ENCODE measurements around the gene MOV10L1.

The MOV10L1 gene

DNA sequence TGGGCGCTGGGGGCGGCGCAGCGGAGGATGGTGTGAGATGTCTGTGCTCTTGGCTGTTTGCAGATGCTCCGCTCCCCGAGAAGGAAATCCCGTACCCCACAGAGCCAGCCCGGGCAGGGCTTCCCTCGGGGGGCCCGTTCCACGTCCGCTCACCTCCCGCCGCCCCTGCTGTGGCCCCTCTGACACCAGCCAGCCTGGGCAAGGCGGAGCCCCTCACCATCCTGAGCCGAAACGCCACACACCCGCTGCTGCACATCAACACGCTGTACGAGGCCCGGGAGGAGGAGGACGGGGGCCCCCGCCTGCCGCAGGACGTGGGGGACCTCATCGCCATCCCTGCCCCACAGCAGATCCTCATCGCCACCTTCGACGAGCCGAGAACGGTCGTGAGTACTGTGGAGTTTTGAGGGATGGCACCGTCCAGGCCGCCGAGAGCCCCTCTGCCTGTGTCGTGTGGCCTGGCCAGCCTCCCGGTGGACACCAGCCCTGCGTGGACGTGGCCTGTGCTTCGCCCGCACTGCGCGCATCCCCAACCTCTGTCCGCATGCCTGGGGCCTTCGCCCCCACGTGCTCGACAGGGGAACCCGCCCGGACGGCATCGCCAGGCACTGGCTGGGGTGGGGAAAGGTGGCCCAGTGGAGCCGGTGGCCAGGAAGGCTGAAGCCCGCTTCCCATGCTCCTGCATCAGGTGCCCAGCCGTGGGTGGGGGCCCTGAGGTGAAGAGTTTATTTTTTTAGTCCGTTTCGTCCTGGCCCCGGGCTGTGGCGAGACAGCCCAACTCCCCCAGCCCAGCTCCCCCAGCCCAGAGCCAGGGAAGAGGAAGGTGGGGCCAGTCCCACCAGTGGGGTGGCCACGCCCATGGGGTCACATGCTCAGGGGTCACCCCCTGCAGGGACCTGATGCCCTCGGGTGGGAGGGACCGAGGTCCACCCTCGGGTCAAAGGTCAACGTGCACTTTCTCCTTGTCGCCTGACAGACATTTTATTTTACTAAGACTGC is 89.4 kb downstream of the MOV10L1 start:
- DNase-seq: no peak

DNA sequence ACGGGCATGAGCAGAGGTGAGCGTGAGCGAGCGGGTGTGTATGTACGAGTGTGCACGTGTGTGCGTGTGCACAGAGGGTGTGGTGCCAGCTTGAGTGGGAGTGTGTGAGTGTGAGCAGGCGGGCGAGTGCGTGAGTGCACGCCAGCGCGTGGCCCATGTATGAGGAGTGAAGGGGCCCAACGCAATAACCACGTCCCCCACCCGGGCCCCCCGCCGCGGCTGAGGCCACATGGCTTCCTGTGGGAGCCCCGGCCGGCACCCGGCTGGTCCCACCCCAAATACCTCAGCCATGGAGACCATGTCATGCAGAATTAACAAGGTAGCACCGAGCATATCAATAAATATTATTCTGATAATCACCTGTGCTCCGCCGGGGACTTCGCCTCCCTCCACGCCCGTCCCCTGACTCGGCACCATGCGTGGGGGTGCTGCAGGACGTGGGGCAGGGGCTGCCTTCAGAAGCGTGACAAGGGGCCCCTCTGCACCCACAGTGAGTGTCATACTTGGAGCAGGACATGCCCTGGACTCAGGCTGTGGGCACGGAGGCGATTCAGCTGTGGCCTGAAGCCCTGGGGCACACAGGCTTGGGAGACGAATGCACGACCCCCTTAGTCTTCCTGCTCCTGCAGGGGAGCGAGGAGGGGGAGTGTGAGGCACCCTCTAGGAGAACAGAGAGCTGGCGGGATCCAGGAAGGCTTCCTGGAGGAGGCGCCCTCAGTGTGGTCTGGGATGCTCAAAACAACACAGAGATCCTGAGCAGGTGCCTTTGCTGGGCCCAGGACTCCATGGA is 90.3 kb downstream of the MOV10L1 start:
- DNase-seq: no peak

DNA sequence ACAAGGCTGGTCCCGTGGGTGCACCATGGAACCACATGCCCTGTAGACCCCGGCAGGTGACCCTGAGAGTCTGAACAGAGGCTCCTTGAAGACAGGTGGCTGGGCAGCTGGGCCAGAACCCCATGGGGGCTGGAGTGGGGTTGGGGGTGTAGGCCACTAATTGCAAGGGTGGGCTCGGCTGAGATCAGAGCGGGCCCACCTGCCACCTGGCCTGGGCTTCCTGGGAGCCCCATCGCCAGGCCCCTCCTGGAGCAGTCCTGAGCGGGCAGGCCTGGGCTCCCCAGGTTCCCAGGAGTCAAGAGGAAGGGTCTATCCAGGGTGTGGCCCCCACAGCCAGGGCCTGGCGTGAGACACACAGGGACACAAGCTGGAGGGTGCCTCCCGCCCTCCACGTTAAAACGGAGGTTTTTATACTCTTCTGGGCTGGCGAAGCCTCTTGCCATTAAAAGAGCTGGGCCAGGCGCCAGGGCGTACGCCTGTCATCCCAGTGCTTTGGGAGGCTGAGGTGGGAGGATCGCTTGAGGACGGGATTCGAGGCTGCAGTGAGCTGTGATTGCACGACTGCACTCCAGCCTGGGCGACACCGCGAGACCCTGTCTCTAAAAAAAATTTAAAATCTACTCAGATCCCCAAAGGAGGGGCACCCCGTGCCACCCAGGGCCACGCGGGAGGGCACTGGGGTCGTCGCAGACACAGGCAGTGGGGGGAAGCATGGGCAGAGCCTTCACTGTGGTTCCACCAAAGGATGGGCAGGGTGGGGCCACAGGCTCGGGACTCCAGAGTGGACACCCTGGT is 91.1 kb downstream of the MOV10L1 start:
- DNase-seq: no peak

DNA sequence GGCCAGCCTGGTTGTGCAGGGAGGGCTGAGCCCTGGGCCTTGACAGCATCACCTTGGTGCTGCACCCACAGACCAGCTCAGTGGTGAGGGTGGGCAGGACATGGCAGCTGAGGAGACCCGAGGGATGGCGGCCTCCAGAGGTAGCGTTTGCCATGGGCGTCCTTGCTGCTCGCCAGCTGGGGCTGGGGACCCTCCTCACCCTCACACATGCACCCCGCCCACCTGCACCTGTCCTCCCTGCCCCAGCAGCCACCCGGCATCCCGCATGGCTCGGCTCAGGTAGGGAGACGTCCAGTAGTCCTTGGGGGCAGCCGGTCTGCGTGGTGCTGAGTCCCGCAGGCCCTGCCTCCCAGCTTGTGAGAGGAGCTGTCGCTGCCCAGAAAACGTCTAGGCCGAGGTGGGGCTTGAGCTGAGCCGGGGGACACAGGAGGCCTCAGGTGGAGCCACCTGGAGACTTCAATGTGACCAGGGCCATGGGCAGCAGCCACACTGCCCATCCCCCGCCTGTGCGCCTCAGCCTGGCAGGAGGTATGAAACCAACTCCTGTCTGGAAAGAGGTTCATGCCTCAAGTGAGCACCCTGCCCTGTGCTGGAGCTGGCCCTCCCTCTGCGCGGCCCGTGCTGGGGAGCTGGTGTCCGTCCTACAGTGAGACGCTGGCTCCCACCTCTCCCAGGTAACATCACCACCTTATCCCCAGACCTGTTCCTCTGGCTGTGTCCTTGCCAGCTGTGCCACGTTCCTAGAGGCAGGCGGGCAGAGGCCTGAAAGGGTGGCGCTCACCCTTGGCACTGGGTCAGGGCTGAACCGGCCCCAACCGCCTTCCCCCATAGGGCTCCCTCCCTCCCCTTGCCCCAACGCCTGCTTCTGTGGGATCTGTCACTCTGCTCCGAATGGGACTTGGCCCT is 92.6 kb downstream of the MOV10L1 start:
- no peak for DNase-seq

DNA sequence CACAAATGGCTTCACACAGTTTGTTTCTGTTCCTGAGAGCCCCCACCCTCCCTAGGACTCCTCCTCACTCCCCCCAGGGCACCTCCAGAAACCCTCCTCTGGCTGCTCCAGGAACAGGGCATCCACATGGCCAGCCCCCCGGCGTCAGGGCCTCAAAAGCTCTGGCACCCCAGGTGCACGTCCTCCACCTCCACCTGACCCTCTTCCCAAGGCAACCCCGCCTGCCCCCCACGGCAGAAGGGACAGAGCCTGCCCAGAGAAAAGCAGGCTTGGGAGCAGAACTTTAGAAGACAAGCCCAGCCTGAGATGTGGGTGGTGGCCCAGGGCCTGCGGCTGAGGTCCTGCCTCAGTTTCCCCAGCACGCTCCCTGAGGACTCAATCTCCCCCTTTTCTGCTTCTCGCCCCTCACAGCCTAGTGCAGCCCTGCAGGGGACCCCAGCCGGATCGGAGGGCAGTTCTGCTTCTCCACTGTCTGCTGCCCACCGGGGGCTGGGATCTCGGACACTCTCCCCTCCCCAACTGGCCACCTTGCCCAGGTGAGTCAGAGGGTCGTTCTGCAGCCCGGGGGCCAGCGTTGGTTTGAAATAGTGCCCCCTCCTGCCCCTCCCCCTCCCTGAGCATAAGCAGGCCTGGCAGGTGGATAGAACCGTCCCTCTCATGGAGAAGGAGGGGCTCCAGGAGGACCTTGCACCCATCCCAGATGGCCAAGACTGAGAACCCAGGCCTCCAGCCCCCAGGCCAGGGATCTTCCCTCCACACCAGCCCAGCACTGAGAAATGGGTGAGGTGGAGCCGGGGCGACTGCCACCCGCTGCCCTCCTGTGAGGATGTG is 93.5 kb downstream of the MOV10L1 start:
- no peak for DNase-seq

DNA sequence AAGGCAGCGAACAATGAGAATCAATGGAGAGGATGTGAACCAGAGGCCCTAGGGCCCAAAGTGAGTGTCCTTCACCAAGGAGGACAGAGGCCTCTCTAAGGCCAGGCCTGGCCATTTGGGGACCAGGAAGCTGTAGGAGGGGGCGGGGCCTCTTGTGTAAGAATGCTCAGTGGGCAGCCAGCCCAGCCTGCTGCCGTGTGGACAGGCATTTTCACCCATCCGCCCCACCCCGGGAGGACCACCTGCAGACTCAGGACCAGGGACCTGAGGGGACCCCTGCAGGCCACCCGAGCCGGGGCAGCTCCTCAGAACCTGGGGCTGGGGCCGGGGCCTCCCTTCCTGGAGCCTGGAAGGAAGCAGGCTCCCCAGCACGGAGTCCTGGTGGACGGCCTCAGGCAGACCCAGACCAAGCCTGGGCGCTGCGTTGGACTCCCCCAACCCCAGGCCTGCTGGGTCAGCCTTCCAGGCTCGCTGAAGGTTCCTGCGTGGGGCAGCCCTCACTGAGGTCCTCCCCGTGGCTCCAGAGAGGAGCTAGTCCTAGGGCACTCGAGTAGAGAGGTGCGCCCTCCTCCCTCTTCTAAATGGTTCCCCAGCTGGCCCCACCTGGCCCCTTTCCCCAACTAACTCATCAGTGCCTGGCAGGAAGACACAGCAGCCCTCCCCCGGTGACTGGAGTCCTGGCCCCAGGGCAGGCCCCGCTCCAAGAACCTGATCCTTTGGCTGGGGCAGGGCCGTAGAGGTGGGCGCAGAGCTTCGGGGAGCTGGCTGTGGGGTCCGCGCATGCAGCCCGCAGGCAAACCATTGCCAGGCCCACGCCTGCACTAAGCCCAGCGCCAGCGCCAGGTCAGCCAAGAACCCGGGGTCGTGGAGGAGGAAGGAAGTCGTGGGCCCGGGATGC is 94.4 kb downstream of the MOV10L1 start:
- DNase-seq: no peak

DNA sequence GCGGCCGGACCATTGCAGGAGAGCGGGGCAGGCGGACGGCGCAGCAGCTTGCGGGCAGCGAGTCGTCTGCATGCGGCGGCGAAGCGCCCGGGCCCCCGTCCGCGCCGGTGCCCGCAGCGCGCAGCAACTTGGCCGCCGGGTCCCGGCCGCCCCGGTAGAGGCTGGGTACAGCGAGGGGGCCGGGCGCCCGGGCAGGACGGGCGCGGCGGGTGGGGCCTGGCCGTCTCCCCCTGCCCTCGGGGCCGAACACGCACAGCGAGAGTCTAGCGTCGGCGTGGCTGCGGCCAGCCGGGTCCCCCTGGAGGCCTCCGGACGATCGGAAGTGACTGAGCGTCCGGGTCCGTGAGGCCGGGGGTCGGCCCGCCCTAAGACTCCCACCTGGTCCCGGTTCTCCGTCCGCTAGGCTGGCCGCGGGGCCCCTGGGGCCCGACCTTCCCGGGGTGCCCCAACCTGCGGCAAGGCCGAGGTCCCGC is 95.1 kb downstream of the MOV10L1 start:
- DNase-seq: no peak

DNA sequence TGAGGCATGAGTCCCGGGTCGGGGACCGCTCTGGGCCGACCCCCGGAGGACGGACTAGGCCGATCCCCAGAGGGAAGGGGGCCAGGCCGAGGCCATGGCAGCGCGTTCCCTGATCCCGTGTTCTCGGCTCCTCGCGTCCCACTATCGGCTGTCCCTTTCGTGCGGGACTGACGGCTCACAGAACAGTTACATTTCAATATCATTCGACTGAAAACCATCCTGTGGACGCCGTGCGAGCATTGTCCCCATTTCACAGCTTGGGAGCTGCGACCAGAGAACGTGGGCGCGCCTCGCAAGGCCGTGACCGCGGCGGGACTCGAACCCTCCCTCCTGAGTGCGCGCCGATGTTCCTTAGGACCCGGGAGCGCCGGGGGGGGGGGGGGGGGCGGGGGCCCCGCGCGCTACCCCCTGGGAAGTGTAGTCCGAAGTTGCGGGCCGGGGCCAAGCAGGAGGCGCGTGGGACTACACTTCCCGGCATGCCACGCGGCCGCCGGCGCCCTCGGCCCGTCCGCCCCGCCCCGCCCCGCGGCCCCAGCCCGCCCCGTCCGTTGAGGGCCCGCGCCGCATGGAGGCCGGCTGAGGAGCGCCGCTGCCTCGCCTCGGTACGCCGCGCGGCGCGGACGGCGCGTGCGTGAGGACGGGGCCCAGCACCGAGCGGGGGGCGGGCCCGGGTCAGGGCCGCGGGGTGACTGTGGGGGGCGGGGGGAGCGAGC is 95.7 kb downstream of the MOV10L1 start, which contains the start of gene TRABD:
TRABD (plus strand) TSS at position 539 of the 713 bp plus-strand sequence. CDS start 7,148 bp downstream, outside the sequence.
- DNase-seq: peak; percentile 92

DNA sequence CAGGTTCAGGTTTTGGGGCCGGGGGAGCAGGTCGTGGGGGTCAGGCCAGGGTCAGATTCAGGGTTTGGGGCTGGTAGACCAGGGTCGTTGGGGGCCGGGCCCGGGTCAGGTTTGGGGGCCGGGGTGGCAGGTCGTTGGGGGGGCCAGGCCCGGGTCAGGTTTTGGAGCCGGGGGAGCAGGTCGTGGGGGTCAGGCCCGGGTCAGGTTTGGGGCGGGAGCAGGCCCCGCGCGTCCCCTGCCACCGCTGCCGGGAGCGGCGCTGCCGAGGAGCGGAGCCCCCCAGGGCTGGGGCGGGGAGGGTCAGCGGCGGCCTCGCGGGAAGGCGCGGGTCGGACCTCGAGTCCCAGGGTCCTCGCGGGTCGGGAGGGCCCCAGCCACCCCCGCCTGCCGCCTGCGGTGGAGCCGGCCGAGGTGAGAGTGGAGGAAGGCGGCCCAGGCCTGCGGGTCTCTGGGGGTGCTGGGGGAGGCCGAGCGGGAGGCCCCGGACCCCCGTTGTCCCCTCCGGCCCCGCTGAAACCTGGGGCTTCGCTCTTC is 96.4 kb downstream of the MOV10L1 start:
- DNase-seq: no peak

DNA sequence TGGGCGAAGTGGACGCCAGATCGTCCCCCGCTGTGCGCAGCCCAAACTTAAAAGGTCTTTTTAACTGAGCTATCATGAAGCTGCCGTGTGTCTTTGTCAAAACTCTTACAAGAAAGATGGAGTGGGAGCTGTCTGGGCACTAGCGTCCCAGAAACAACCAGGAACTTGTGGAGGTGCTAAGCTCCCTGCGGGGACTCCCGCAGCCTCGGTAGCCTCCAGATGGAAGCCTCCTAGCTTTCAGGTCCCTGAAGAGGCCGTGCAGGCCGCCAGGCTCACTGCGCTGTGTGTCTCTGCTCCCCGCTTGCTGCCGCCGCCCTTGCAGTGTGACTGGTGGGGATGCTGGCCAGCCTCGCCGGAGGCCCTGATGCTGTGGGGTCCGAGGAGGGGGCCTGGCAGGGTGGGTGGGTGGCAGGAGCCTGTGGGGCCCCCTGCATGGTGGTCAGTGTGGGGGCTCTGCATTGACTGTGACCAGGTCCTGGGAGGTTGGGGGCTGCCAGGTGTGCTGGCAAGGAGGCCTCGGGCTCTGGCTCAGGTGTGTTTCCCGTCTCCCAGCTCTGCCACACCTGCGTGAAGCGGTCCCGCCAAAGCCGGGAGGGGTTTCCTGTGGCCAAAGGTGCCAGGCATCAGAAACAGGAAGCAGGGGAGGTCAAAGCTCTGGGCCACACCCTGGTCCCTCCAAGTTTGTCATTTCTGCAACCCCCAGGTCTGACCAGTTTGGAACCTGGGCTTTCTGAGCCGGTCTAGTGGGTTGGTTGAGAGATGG is 97.1 kb downstream of the MOV10L1 start:
- peak; percentile 32 for DNase-seq

DNA sequence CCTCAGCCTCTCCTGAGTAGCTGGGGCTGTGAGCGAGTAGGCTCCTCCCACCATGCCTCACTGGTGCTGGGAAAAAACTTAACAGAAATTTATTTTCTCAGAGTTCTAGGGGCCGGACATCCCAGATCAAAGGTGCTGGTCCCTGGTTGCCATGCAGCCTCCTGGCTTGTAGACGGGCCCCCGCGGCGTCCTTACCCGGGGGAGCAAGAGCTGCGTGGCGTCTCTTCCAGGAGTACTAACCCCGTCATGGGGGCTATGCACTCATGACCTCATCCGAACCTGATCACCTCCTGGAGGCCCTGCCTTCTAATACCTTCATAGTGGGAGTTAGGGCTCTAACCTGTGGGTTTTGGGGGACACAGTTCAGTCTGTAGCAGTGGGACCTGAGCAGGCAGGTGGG is 98.5 kb downstream of the MOV10L1 start:
- no peak for DNase-seq

DNA sequence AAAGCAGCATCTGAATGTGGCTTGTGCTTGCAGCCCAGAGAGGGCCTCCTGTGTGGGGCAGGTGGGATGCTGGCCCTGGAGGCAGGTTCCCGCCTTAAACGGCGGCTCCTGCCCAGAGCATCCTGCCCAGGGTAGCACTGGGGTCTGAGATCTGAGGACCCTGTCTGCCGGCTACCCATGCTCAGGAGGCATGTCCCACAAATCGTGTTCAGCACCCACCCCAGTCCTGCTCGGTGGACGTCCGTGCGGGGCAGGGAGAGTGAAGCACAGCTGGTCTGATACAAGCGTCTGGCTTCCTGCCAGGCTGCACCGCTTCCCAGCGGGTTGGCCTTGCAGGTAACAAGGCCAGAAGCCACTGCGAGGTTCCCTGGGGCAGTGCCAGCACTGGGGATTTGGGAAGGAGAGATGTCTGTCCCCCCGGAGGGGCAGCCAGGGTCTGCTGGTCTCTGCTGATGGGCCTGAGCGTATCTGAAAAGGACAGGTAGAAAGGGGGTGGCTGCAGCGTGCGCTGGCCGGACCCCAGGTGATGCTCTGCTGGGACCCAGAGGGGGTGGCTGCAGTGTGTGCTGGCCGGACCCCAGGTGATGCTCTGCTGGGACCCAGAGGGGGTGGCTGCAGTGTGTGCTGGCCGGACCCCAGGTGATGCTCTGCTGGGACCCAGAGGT is 99.5 kb downstream of the MOV10L1 start:
- no peak for DNase-seq

DNA sequence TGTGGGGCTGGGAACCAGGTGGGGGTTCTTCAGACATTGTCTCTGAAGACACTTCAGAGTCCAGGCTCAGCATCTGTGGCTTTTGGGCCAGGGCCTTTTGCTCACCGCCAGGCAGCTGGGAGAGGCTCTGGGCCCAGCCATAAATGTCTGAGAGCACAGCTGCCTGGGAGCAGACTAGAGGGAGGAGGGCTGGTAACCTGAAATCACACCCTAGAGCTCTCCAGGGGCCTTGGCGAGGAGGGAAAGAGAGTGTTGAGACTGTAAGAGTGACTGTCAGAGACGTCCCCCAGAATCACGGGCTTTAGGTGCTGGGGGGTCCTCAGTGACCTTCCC is 100.0 kb downstream of the MOV10L1 start:
- no peak for DNase-seq

DNA sequence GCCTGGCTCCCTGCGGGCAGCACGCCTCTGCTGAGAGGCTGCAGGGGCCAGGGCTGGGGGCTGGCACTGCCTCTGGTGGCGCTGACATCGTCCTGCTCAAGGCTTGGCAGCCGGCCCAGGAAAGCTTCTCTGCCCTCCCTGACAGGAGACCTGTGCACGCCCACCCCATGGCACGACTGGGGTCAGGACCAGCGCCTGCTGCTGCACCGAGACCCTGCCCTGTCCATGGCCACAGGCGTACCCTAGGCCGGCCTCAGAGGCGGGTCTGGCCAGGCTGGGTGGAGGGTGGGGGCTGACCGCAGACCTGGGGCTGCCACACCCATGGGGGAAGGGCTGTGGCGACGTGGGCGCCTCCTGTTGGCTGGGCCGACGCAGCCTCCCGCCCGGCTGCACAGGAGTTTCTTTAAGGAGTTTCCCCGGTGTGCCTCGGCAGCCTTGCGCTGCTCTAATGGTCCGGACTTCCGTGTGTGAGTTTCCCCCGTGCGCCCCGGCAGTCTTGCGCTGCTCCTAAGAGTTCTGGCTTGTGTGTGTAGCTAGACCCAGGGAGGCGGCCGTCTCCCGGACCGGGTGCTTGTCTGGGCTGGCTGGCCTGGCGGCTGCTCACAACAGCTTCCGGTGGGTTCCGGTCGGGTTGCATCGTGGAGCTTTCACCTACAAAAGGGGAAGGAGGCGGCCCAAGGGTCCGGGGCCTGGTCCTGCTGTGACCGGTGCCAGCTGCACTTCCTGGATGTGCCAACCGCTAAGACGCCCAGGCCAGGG is 100.6 kb downstream of the MOV10L1 start:
- DNase-seq: peak; percentile 81

DNA sequence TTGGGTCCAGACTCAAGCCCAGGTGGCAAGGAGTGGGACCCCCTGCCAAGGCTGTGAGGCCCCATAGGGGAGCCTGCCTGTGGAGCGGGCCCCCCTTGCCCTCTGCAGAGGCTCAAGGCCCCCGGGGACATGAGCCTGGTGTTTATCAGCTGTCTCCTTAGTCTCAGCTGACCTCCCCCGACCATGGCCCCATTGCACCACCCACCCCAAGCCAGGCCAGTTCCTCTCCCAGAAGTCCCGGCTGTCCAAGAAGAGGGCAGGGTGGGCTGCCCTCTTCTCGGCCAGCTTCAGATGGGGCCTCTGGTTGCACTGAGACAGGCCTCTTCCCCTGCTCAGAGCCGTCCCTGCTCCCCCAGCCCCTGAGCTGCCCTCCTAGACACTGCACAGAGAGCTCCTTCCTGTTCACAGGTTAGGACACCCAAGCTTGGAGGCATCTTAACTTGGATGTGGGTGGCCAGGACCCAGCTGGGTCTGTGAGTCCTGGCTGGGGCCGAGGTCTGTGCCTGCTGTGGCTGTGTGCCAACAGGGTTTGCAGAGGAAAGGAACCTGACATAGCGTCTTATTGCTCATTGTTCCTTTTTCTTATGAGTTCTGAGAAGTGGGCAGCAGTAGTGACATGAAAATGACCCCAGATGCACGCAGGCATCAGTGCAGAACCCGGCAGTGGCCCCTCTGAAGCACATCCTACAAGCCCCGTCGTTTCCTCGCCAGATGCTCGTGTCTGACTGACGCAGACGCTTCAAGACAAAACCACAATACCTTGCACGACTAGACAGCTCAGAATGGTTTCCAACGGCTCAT is 101.3 kb downstream of the MOV10L1 start:
- peak; percentile 79 for DNase-seq

All from activated CD4-positive, alpha-beta T cell treated with anti-CD3 and anti-CD28 coated beads for 48 hours (primary cell).